H1 (cell line): ENCODE results near the gene DLG1. TPM values are rescaled to one million over a fixed set of nuclear protein-coding genes. Genes with fewer than 3 reads are reported as not detected.

ENCODE experiments used
- CTCF ChIA-PET: fragments of 300-600 bp; sonication (Branson Sonifier 250); formaldehyde crosslinking; loops from one replicate; lab custom pipeline; 2021; ENCODE audit not compliant: partially characterized antibody; lab: Charles Lee
- POLR2A ChIA-PET: fragments of 300-600 bp; sonication (Branson Sonifier 250); formaldehyde crosslinking; loops from one replicate; lab custom pipeline; 2021; ENCODE audit warnings: inconsistent platforms; ENCODE audit not compliant: partially characterized antibody; lab: Charles Lee
- DNase-seq, 2 experiments: peaks; one replicate each; pipeline versions ENCODE4 v3.0.0 to v3.0.0-alpha.2; 2010 to 2022; ENCODE audit warnings: low spot score in 2 of 2, low read depth in 1 of 2, mixed read lengths in 1 of 2
- FAIRE-seq: peaks from 2 replicates; lab custom pipeline; 2011; peaks lifted over from hg19 to GRCh38; lab: Jason Lieb, UNC
- H2AFZ ChIP-seq: 2 replicates; pipeline ENCODE4 v1.8.1; 2012; ENCODE audit warnings: low read length, inconsistent platforms
- H2AK5ac ChIP-seq: 2 replicates; pipeline ENCODE4 v1.6.1; 2013; ENCODE audit warnings: low read depth, low read length
- H2BK120ac ChIP-seq: replicated peaks from 2 replicates; pipeline ENCODE3; 2013; ENCODE audit warnings: low read depth, low read length, inconsistent platforms
- H2BK12ac ChIP-seq: 2 replicates; pipeline ENCODE4 v1.6.1; 2013; ENCODE audit warnings: low read depth, low read length
- H2BK15ac ChIP-seq: 2 replicates; pipeline ENCODE4 v1.6.1; 2013; ENCODE audit warnings: low read length
- H2BK20ac ChIP-seq: 2 replicates; pipeline ENCODE4 v1.6.1; 2013; ENCODE audit warnings: low read length
- H2BK5ac ChIP-seq: 2 replicates; pipeline ENCODE4 v1.6.1; 2013; ENCODE audit warnings: low read depth, low read length
- H3K14ac ChIP-seq: 2 replicates; pipeline ENCODE4 v1.6.1; 2013; ENCODE audit warnings: inconsistent platforms; ENCODE audit not compliant: insufficient read length
- H3K18ac ChIP-seq: 2 replicates; pipeline ENCODE4 v1.6.1; 2013; ENCODE audit warnings: low read length; ENCODE audit errors: extremely low read depth
- H3K23ac ChIP-seq: 2 replicates; pipeline ENCODE4 v1.6.1; 2013; ENCODE audit warnings: inconsistent platforms; ENCODE audit not compliant: insufficient read length
- H3K23me2 ChIP-seq: 2 replicates; pipeline ENCODE4 v1.6.1; 2013; ENCODE audit warnings: low read depth, low read length
- H3K27ac ChIP-seq: 2 replicates; pipeline ENCODE4 v1.6.1; 2011; ENCODE audit warnings: low read depth, low read length, inconsistent platforms
- H3K27me3 ChIP-seq, 4 experiments: replicated peaks in 1 of 4; 1 replicate in 1 of 4; 2 replicates in 3 of 4; pipeline versions ENCODE4 v1.6.1 to v1.8.1; 2011 to 2013; ENCODE audit warnings: low read length in 3 of 4, mild to moderate bottlenecking in 3 of 4, inconsistent platforms in 2 of 4, mixed read lengths in 2 of 4, moderate library complexity in 1 of 4; ENCODE audit not compliant: control insufficient read depth in 3 of 4, insufficient read depth in 3 of 4; ENCODE audit errors: extremely low read depth in 1 of 4
- H3K36me3 ChIP-seq, 4 experiments: 2 replicates each; pipeline versions ENCODE4 v1.6.1 to v1.8.1; 2011 to 2013; ENCODE audit warnings: mild to moderate bottlenecking in 4 of 4, low read length in 3 of 4, moderate library complexity in 2 of 4, control low read depth in 1 of 4, inconsistent platforms in 1 of 4; ENCODE audit not compliant: insufficient read depth in 4 of 4, control insufficient read depth in 2 of 4
- H3K4ac ChIP-seq: replicated peaks from 2 replicates; pipeline ENCODE3; 2013; ENCODE audit warnings: low read length, low read depth, mixed read lengths, inconsistent platforms; ENCODE audit not compliant: insufficient read length
- H3K4me1 ChIP-seq, 4 experiments: replicated peaks in 1 of 4; 1 replicate in 1 of 4; 2 replicates in 3 of 4; pipeline versions ENCODE4 v1.6.1 to v1.8.1; 2011 to 2013; ENCODE audit warnings: low read length in 3 of 4, inconsistent platforms in 2 of 4, mixed read lengths in 1 of 4; ENCODE audit not compliant: insufficient read depth in 4 of 4, control insufficient read depth in 3 of 4
- H3K4me2 ChIP-seq, 2 experiments: 2 replicates each; pipeline versions ENCODE4 v1.6.1 to v1.8.1; 2011 to 2013; ENCODE audit warnings: low read depth in 2 of 2, low read length in 2 of 2, control low read depth in 1 of 2, inconsistent platforms in 1 of 2, mild to moderate bottlenecking in 1 of 2; ENCODE audit not compliant: insufficient read depth in 1 of 2
- H3K4me3 ChIP-seq, 4 experiments: fragments of 200-600, 300-600 bp in 1 of 4; sonication (generic), shearing (Covaris generic), sonication (Bioruptor Twin) in 1 of 4; 2 replicates each; pipeline versions ENCODE4 v1.5.1 to v1.8.1; 2011 to 2016; ENCODE audit warnings: low read length in 4 of 4, low read depth in 3 of 4, control low read depth in 2 of 4, inconsistent platforms in 2 of 4, mild to moderate bottlenecking in 2 of 4, mixed read lengths in 1 of 4, moderate library complexity in 1 of 4; ENCODE audit not compliant: insufficient read depth in 2 of 4; ENCODE audit errors: extremely low read depth in 1 of 4
- H3K56ac ChIP-seq: replicated peaks from 2 replicates; pipeline ENCODE3; 2013; ENCODE audit warnings: low read depth, mild to moderate bottlenecking, mixed read lengths, low read length, inconsistent platforms; ENCODE audit not compliant: insufficient read length
- H3K79me1 ChIP-seq: 2 replicates; pipeline ENCODE4 v1.6.1; 2013; ENCODE audit warnings: low read depth, low read length, control low read depth
- H3K79me2 ChIP-seq, 2 experiments: 2 replicates each; pipeline versions ENCODE4 v1.6.1 to v1.8.1; 2012 to 2013; ENCODE audit warnings: low read length in 2 of 2, mild to moderate bottlenecking in 2 of 2, inconsistent platforms in 1 of 2; ENCODE audit not compliant: insufficient read depth in 2 of 2, control insufficient read depth in 1 of 2
- H3K9ac ChIP-seq, 4 experiments: replicated peaks in 1 of 4; 1 replicate in 1 of 4; 2 replicates in 3 of 4; pipeline versions ENCODE4 v1.6.1 to v1.8.1; 2011 to 2013; ENCODE audit warnings: low read depth in 3 of 4, low read length in 3 of 4, control low read depth in 2 of 4, mild to moderate bottlenecking in 2 of 4, moderate library complexity in 2 of 4, inconsistent platforms in 1 of 4; ENCODE audit errors: extremely low read depth in 1 of 4
- H3K9me3 ChIP-seq, 2 experiments: 2 replicates each; pipeline versions ENCODE4 v1.6.1 to v1.8.1; 2012 to 2013; ENCODE audit warnings: mild to moderate bottlenecking in 2 of 2, moderate library complexity in 2 of 2, control low read depth in 1 of 2, inconsistent platforms in 1 of 2, low read depth in 1 of 2, low read length in 1 of 2, mixed read lengths in 1 of 2; ENCODE audit not compliant: insufficient read depth in 2 of 2
- H4K20me1 ChIP-seq, 2 experiments: replicated peaks in 1 of 2; 2 replicates each; pipeline versions ENCODE3 to v1.8.1; 2011 to 2013; ENCODE audit warnings: inconsistent platforms in 2 of 2, low read length in 2 of 2, mild to moderate bottlenecking in 1 of 2; ENCODE audit not compliant: insufficient read depth in 2 of 2, control insufficient read depth in 1 of 2
- H4K5ac ChIP-seq: 2 replicates; pipeline ENCODE4 v1.6.1; 2013; ENCODE audit warnings: low read length, low read depth, mixed read lengths, inconsistent platforms; ENCODE audit not compliant: insufficient read length
- H4K8ac ChIP-seq: 2 replicates; pipeline ENCODE4 v1.8.0; 2013; ENCODE audit warnings: mild to moderate bottlenecking, moderate library complexity, low read length, inconsistent platforms; ENCODE audit not compliant: insufficient read depth; ENCODE audit errors: extremely low read depth
- H4K91ac ChIP-seq: replicated peaks from 2 replicates; pipeline ENCODE3; 2013; ENCODE audit warnings: low read length, mixed read lengths, inconsistent platforms; ENCODE audit not compliant: insufficient read length
- BACH1 ChIP-seq: IDR thresholded peaks from 2 replicates; pipeline ENCODE4 v1.6.1; 2012; ENCODE audit warnings: low read length, improper control_type of control experiment
- CBX5 ChIP-seq: fragments of 300-800, 300-1000 bp; sonication (generic); IDR thresholded peaks from 2 replicates; pipeline ENCODE4 v1.7.1; 2016; ENCODE audit warnings: antibody characterized with exemption, low read length, low read depth
- EP300 ChIP-seq, 2 experiments: IDR thresholded peaks; 1 replicate in 1 of 2; 2 replicates in 1 of 2; pipeline ENCODE4 v1.6.1; 2011 to 2012; ENCODE audit warnings: low read depth in 2 of 2, low read length in 2 of 2, mild to moderate bottlenecking in 2 of 2, borderline replicate concordance in 1 of 2, inconsistent platforms in 1 of 2, moderate library complexity in 1 of 2
- EZH2 ChIP-seq: fragments of 200-600 bp; sonication (generic); IDR thresholded peaks from 2 replicates; pipeline ENCODE4 v1.7.1; 2012; ENCODE audit warnings: low read depth, mild to moderate bottlenecking, moderate library complexity, low read length, inconsistent platforms; ENCODE audit not compliant: severe bottlenecking
- HDAC2 ChIP-seq, 2 experiments: fragments of 300-600 bp in 1 of 2; sonication (generic) in 1 of 2; IDR thresholded peaks; 2 replicates each; pipeline ENCODE4 v1.6.1; 2011 to 2012; ENCODE audit warnings: low read depth in 2 of 2, low read length in 2 of 2, mild to moderate bottlenecking in 2 of 2, moderate library complexity in 2 of 2, borderline replicate concordance in 1 of 2, inconsistent platforms in 1 of 2
- KDM4A ChIP-seq: IDR thresholded peaks from one replicate; pipeline ENCODE4 v1.7.1; 2012; ENCODE audit warnings: low read depth, mild to moderate bottlenecking, moderate library complexity, low read length, inconsistent platforms; ENCODE audit not compliant: severe bottlenecking
- RAD21 ChIP-seq, 2 experiments: IDR thresholded peaks in 1 of 2; conservative IDR thresholded peaks in 1 of 2; 2 replicates each; pipeline ENCODE4 v1.6.1; 2011; ENCODE audit warnings: low read depth in 2 of 2, low read length in 2 of 2, improper control_type of control experiment in 1 of 2, inconsistent platforms in 1 of 2, mild to moderate bottlenecking in 1 of 2, moderate library complexity in 1 of 2
- SAP30 ChIP-seq: fragments of 300-600 bp; sonication (generic); IDR thresholded peaks from 2 replicates; pipeline ENCODE4 v1.7.1; 2012; ENCODE audit warnings: low read length, moderate library complexity, mild to moderate bottlenecking, inconsistent platforms; ENCODE audit not compliant: insufficient read depth, insufficient replicate concordance
- TAF1 ChIP-seq: IDR thresholded peaks from 2 replicates; pipeline ENCODE4 v1.6.1; 2011; ENCODE audit warnings: mild to moderate bottlenecking, low read depth, low read length
- ZNF274 ChIP-seq: IDR thresholded peaks from 2 replicates; pipeline ENCODE4 v1.7.0; 2012; ENCODE audit warnings: low read length, borderline replicate concordance; ENCODE audit errors: extremely low read depth
- WGBS, 2 experiments: shearing (Covaris generic) in 1 of 2; methylation state at CpG; one replicate each; pipeline versions ENCODE4 v1.1.6 to v1.1.7; 2013 to 2015; ENCODE audit warnings: low lambda C conversion rate in 2 of 2, mixed read lengths in 2 of 2, inconsistent platforms in 1 of 2, low coverage in 1 of 2, missing lambda C conversion rate in 1 of 2; ENCODE audit not compliant: insufficient replicate concordance in 2 of 2, insufficient coverage in 1 of 2, insufficient read length in 1 of 2; ENCODE audit errors: extremely low coverage in 1 of 2, missing lambda C conversion rate in 1 of 2; 5-methylcytosine and 5-hydroxymethylcytosine counted together
- polyA plus RNA-seq, 7 experiments: library from polyadenylated mRNA; depleted of rRNA in 3 of 7; stranded (reverse) in 5 of 7; unstranded in 2 of 7; fragments of >200 nt in 5 of 7; fragments of 200-250 nt in 2 of 7; gene quantifications; 1 replicate in 5 of 7; 2 replicates in 1 of 7; 4 replicates in 1 of 7; pipeline versions ENCODE4 v1.2.1 to v1.2.3, GENCODE V29; 2011 to 2013; ENCODE audit warnings: missing spikeins in 2 of 7, mixed read lengths in 2 of 7
- total RNA-seq: library from RNA; stranded (reverse); fragmentation: NEBNext Ultra II Directional; extraction: Animal tissue kit (Norgen Biotek cat#: 25700); gene quantifications from 2 replicates; pipeline ENCODE4 v1.2.1, GENCODE V29; 2021
- TF ChIP-seq, protein P1 (sequence below): IDR thresholded peaks from 2 replicates; pipeline ENCODE4 v1.6.1; 2012; ENCODE audit warnings: low read length, inconsistent platforms

The DLG1 gene
- total and polyA plus RNA-seq, 2 of the 8 experiments (the other 6 are each of a cell fraction or from before 2014, with no cell fraction given), result 13.4 to 78.8 TPM

DNA sequence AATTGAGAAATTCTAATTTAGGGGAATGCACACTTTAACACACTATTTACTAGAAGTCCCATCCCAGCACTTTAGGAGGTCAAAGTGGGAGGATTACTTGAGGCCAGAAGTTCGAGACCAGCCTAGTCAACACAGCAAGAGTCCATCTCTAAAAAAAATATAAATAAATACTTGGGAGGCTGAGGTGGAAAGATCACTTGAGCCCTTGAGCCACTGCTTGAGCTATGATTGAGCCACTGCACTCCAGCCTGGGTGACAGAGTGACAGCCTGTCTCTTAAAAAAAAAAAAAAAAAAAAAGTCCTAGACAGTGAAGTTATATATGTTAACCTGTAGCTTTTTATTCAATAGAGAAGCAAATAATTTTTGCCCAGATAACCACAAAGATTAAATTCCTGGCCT, 69.2 kb downstream of the DLG1 start:
- Histone ChIP-seq H3K4me3 (no peak overlapping the region), H3K27ac (no peak overlapping the region), H3K56ac (no peak overlapping the region), H3K9ac (no peak overlapping the region), H3K27me3 (no peaks in the 10 kb centered on the region), H3K4ac (no peak overlapping the region), H2BK20ac (no peak overlapping the region), H3K79me1 (no peaks in the 10 kb centered on the region; the same call in 1 of the 2 replicates), H4K8ac (no peak overlapping the region), H3K14ac (no peak overlapping the region), H3K79me2 (peaks cover 0 to 95% of the 10 kb centered on the region in 2 experiments; a peak in 3 of 4 replicates), H3K9me3 (no peaks in the 10 kb centered on the region), H3K18ac (no peak overlapping the region), H2BK12ac (no peak overlapping the region), H2AFZ (no peak overlapping the region), H4K20me1 (no peaks in the 10 kb centered on the region), H2BK5ac (no peak overlapping the region), H4K91ac (no peak overlapping the region), H2BK15ac (no peak overlapping the region), H4K5ac (no peak overlapping the region), H3K4me1 (peaks cover 0 to 4% (median 2%) of the 10 kb centered on the region in 4 experiments; a peak in 3 of 7 replicates), H2AK5ac (no peak overlapping the region), H3K36me3 (no peaks in the 10 kb centered on the region), H3K23ac (no peak overlapping the region), H3K4me2 (no peak overlapping the region), H3K23me2 (no peaks in the 10 kb centered on the region; the same call in 1 of the 2 replicates), H2BK120ac (no peak overlapping the region)
- ChIA-PET CTCF (interaction anchor here (0.7 kb wide), 1 partner anchor 28 kb away, joined by 3 read pairs; no protein-coding TSS in a partner anchor), POLR2A (no interaction called here)
- WGBS, 2 experiments, result 95% methylated on average over 1 of the region's 1 CpG; no CpG with 5 or more reads in 1 of the 2 experiments
- FAIRE-seq, result no peak
- no peak for DNase-seq
- no peak for TF ChIP-seq RAD21 (IDR thresholded peaks at IDR 0.05 in 1 of 2, conservative IDR thresholded peaks at IDR 0.05 in 1 of 2; ENCODE audit: low read depth in 2 of 2, low read length in 2 of 2)
- no peak for TF ChIP-seq HDAC2 (IDR thresholded peaks at IDR 0.05; ENCODE audit: borderline replicate concordance in 1 of 2, low read depth in 2 of 2, low read length in 2 of 2)
- no peak for TF ChIP-seq EP300 (IDR thresholded peaks at IDR 0.05; ENCODE audit: borderline replicate concordance in 1 of 2, low read depth in 2 of 2, low read length in 2 of 2)
- no peak for TF ChIP-seq EZH2
- no peak for TF ChIP-seq KDM4A
- TF ChIP-seq CBX5, result no peak
- no peak for TF ChIP-seq ZNF274
- no peak for TF ChIP-seq SAP30
- no peak for TF ChIP-seq BACH1
- TF ChIP-seq, protein P1, sequence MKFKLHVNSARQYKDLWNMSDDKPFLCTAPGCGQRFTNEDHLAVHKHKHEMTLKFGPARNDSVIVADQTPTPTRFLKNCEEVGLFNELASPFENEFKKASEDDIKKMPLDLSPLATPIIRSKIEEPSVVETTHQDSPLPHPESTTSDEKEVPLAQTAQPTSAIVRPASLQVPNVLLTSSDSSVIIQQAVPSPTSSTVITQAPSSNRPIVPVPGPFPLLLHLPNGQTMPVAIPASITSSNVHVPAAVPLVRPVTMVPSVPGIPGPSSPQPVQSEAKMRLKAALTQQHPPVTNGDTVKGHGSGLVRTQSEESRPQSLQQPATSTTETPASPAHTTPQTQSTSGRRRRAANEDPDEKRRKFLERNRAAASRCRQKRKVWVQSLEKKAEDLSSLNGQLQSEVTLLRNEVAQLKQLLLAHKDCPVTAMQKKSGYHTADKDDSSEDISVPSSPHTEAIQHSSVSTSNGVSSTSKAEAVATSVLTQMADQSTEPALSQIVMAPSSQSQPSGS, result no peak
- TF ChIP-seq TAF1, result no peak
